H1 (cell line): ENCODE measurements around the gene OBSCN. TPM values are rescaled to one million over a fixed set of nuclear protein-coding genes. Genes with fewer than 3 reads are reported as not detected.

Experiments
- CTCF ChIA-PET: fragments of 300-600 bp; sonication (Branson Sonifier 250); formaldehyde crosslinking; loops from one replicate; lab custom pipeline; 2021; ENCODE audit not compliant: partially characterized antibody; lab: Charles Lee
- POLR2A ChIA-PET: fragments of 300-600 bp; sonication (Branson Sonifier 250); formaldehyde crosslinking; loops from one replicate; lab custom pipeline; 2021; ENCODE audit warnings: inconsistent platforms; ENCODE audit not compliant: partially characterized antibody; lab: Charles Lee
- DNase-seq, 2 experiments: peaks; one replicate each; pipeline versions ENCODE4 v3.0.0 to v3.0.0-alpha.2; 2010 to 2022; ENCODE audit warnings: low spot score in 2 of 2, low read depth in 1 of 2, mixed read lengths in 1 of 2
- FAIRE-seq: peaks from 2 replicates; lab custom pipeline; 2011; peaks lifted over from hg19 to GRCh38; lab: Jason Lieb, UNC
- H2AFZ ChIP-seq: 2 replicates; pipeline ENCODE4 v1.8.1; 2012; ENCODE audit warnings: low read length, inconsistent platforms
- H2AK5ac ChIP-seq: 2 replicates; pipeline ENCODE4 v1.6.1; 2013; ENCODE audit warnings: low read depth, low read length
- H2BK120ac ChIP-seq: replicated peaks from 2 replicates; pipeline ENCODE3; 2013; ENCODE audit warnings: low read depth, low read length, inconsistent platforms
- H2BK12ac ChIP-seq: 2 replicates; pipeline ENCODE4 v1.6.1; 2013; ENCODE audit warnings: low read depth, low read length
- H2BK15ac ChIP-seq: 2 replicates; pipeline ENCODE4 v1.6.1; 2013; ENCODE audit warnings: low read length
- H2BK20ac ChIP-seq: 2 replicates; pipeline ENCODE4 v1.6.1; 2013; ENCODE audit warnings: low read length
- H2BK5ac ChIP-seq: 2 replicates; pipeline ENCODE4 v1.6.1; 2013; ENCODE audit warnings: low read depth, low read length
- H3K14ac ChIP-seq: 2 replicates; pipeline ENCODE4 v1.6.1; 2013; ENCODE audit warnings: inconsistent platforms; ENCODE audit not compliant: insufficient read length
- H3K18ac ChIP-seq: 2 replicates; pipeline ENCODE4 v1.6.1; 2013; ENCODE audit warnings: low read length; ENCODE audit errors: extremely low read depth
- H3K23ac ChIP-seq: 2 replicates; pipeline ENCODE4 v1.6.1; 2013; ENCODE audit warnings: inconsistent platforms; ENCODE audit not compliant: insufficient read length
- H3K23me2 ChIP-seq: 2 replicates; pipeline ENCODE4 v1.6.1; 2013; ENCODE audit warnings: low read depth, low read length
- H3K27ac ChIP-seq: 2 replicates; pipeline ENCODE4 v1.6.1; 2011; ENCODE audit warnings: low read depth, low read length, inconsistent platforms
- H3K27me3 ChIP-seq, 4 experiments: replicated peaks in 1 of 4; 1 replicate in 1 of 4; 2 replicates in 3 of 4; pipeline versions ENCODE4 v1.6.1 to v1.8.1; 2011 to 2013; ENCODE audit warnings: low read length in 3 of 4, mild to moderate bottlenecking in 3 of 4, inconsistent platforms in 2 of 4, mixed read lengths in 2 of 4, moderate library complexity in 1 of 4; ENCODE audit not compliant: control insufficient read depth in 3 of 4, insufficient read depth in 3 of 4; ENCODE audit errors: extremely low read depth in 1 of 4
- H3K36me3 ChIP-seq, 4 experiments: 2 replicates each; pipeline versions ENCODE4 v1.6.1 to v1.8.1; 2011 to 2013; ENCODE audit warnings: mild to moderate bottlenecking in 4 of 4, low read length in 3 of 4, moderate library complexity in 2 of 4, control low read depth in 1 of 4, inconsistent platforms in 1 of 4; ENCODE audit not compliant: insufficient read depth in 4 of 4, control insufficient read depth in 2 of 4
- H3K4ac ChIP-seq: replicated peaks from 2 replicates; pipeline ENCODE3; 2013; ENCODE audit warnings: low read length, low read depth, mixed read lengths, inconsistent platforms; ENCODE audit not compliant: insufficient read length
- H3K4me1 ChIP-seq, 4 experiments: replicated peaks in 1 of 4; 1 replicate in 1 of 4; 2 replicates in 3 of 4; pipeline versions ENCODE4 v1.6.1 to v1.8.1; 2011 to 2013; ENCODE audit warnings: low read length in 3 of 4, inconsistent platforms in 2 of 4, mixed read lengths in 1 of 4; ENCODE audit not compliant: insufficient read depth in 4 of 4, control insufficient read depth in 3 of 4
- H3K4me2 ChIP-seq, 2 experiments: 2 replicates each; pipeline versions ENCODE4 v1.6.1 to v1.8.1; 2011 to 2013; ENCODE audit warnings: low read depth in 2 of 2, low read length in 2 of 2, control low read depth in 1 of 2, inconsistent platforms in 1 of 2, mild to moderate bottlenecking in 1 of 2; ENCODE audit not compliant: insufficient read depth in 1 of 2
- H3K4me3 ChIP-seq, 4 experiments: fragments of 200-600, 300-600 bp in 1 of 4; sonication (generic), shearing (Covaris generic), sonication (Bioruptor Twin) in 1 of 4; 2 replicates each; pipeline versions ENCODE4 v1.5.1 to v1.8.1; 2011 to 2016; ENCODE audit warnings: low read length in 4 of 4, low read depth in 3 of 4, control low read depth in 2 of 4, inconsistent platforms in 2 of 4, mild to moderate bottlenecking in 2 of 4, mixed read lengths in 1 of 4, moderate library complexity in 1 of 4; ENCODE audit not compliant: insufficient read depth in 2 of 4; ENCODE audit errors: extremely low read depth in 1 of 4
- H3K56ac ChIP-seq: replicated peaks from 2 replicates; pipeline ENCODE3; 2013; ENCODE audit warnings: low read depth, mild to moderate bottlenecking, mixed read lengths, low read length, inconsistent platforms; ENCODE audit not compliant: insufficient read length
- H3K79me1 ChIP-seq: 2 replicates; pipeline ENCODE4 v1.6.1; 2013; ENCODE audit warnings: low read depth, low read length, control low read depth
- H3K79me2 ChIP-seq, 2 experiments: 2 replicates each; pipeline versions ENCODE4 v1.6.1 to v1.8.1; 2012 to 2013; ENCODE audit warnings: low read length in 2 of 2, mild to moderate bottlenecking in 2 of 2, inconsistent platforms in 1 of 2; ENCODE audit not compliant: insufficient read depth in 2 of 2, control insufficient read depth in 1 of 2
- H3K9ac ChIP-seq, 4 experiments: replicated peaks in 1 of 4; 1 replicate in 1 of 4; 2 replicates in 3 of 4; pipeline versions ENCODE4 v1.6.1 to v1.8.1; 2011 to 2013; ENCODE audit warnings: low read depth in 3 of 4, low read length in 3 of 4, control low read depth in 2 of 4, mild to moderate bottlenecking in 2 of 4, moderate library complexity in 2 of 4, inconsistent platforms in 1 of 4; ENCODE audit errors: extremely low read depth in 1 of 4
- H3K9me3 ChIP-seq, 2 experiments: 2 replicates each; pipeline versions ENCODE4 v1.6.1 to v1.8.1; 2012 to 2013; ENCODE audit warnings: mild to moderate bottlenecking in 2 of 2, moderate library complexity in 2 of 2, control low read depth in 1 of 2, inconsistent platforms in 1 of 2, low read depth in 1 of 2, low read length in 1 of 2, mixed read lengths in 1 of 2; ENCODE audit not compliant: insufficient read depth in 2 of 2
- H4K20me1 ChIP-seq, 2 experiments: replicated peaks in 1 of 2; 2 replicates each; pipeline versions ENCODE3 to v1.8.1; 2011 to 2013; ENCODE audit warnings: inconsistent platforms in 2 of 2, low read length in 2 of 2, mild to moderate bottlenecking in 1 of 2; ENCODE audit not compliant: insufficient read depth in 2 of 2, control insufficient read depth in 1 of 2
- H4K5ac ChIP-seq: 2 replicates; pipeline ENCODE4 v1.6.1; 2013; ENCODE audit warnings: low read length, low read depth, mixed read lengths, inconsistent platforms; ENCODE audit not compliant: insufficient read length
- H4K8ac ChIP-seq: 2 replicates; pipeline ENCODE4 v1.8.0; 2013; ENCODE audit warnings: mild to moderate bottlenecking, moderate library complexity, low read length, inconsistent platforms; ENCODE audit not compliant: insufficient read depth; ENCODE audit errors: extremely low read depth
- H4K91ac ChIP-seq: replicated peaks from 2 replicates; pipeline ENCODE3; 2013; ENCODE audit warnings: low read length, mixed read lengths, inconsistent platforms; ENCODE audit not compliant: insufficient read length
- EP300 ChIP-seq, 2 experiments: IDR thresholded peaks; 1 replicate in 1 of 2; 2 replicates in 1 of 2; pipeline ENCODE4 v1.6.1; 2011 to 2012; ENCODE audit warnings: low read depth in 2 of 2, low read length in 2 of 2, mild to moderate bottlenecking in 2 of 2, borderline replicate concordance in 1 of 2, inconsistent platforms in 1 of 2, moderate library complexity in 1 of 2
- JUND ChIP-seq: IDR thresholded peaks from 2 replicates; pipeline ENCODE4 v1.6.1; 2011; ENCODE audit warnings: mild to moderate bottlenecking, improper control_type of control experiment, low read length
- MAFK ChIP-seq: IDR thresholded peaks from 2 replicates; pipeline ENCODE4 v1.6.1; 2012; ENCODE audit warnings: low read depth, mild to moderate bottlenecking, improper control_type of control experiment, low read length
- SAP30 ChIP-seq: fragments of 300-600 bp; sonication (generic); IDR thresholded peaks from 2 replicates; pipeline ENCODE4 v1.7.1; 2012; ENCODE audit warnings: low read length, moderate library complexity, mild to moderate bottlenecking, inconsistent platforms; ENCODE audit not compliant: insufficient read depth, insufficient replicate concordance
- WGBS, 2 experiments: shearing (Covaris generic) in 1 of 2; methylation state at CpG; one replicate each; pipeline versions ENCODE4 v1.1.6 to v1.1.7; 2013 to 2015; ENCODE audit warnings: low lambda C conversion rate in 2 of 2, mixed read lengths in 2 of 2, inconsistent platforms in 1 of 2, low coverage in 1 of 2, missing lambda C conversion rate in 1 of 2; ENCODE audit not compliant: insufficient replicate concordance in 2 of 2, insufficient coverage in 1 of 2, insufficient read length in 1 of 2; ENCODE audit errors: extremely low coverage in 1 of 2, missing lambda C conversion rate in 1 of 2; 5-methylcytosine and 5-hydroxymethylcytosine counted together
- polyA plus RNA-seq, 7 experiments: library from polyadenylated mRNA; depleted of rRNA in 3 of 7; stranded (reverse) in 5 of 7; unstranded in 2 of 7; fragments of >200 nt in 5 of 7; fragments of 200-250 nt in 2 of 7; gene quantifications; 1 replicate in 5 of 7; 2 replicates in 1 of 7; 4 replicates in 1 of 7; pipeline versions ENCODE4 v1.2.1 to v1.2.3, GENCODE V29; 2011 to 2013; ENCODE audit warnings: missing spikeins in 2 of 7, mixed read lengths in 2 of 7
- total RNA-seq: library from RNA; stranded (reverse); fragmentation: NEBNext Ultra II Directional; extraction: Animal tissue kit (Norgen Biotek cat#: 25700); gene quantifications from 2 replicates; pipeline ENCODE4 v1.2.1, GENCODE V29; 2021

The OBSCN gene
- total and polyA plus RNA-seq, 2 of the 8 experiments (the other 6 are each of a cell fraction or from before 2014, with no cell fraction given): 7.5 to 28.4 TPM

- no peak overlapping the region for H2BK5ac ChIP-seq
- H3K23ac ChIP-seq: no peak overlapping the region
- H3K79me1 ChIP-seq: no peaks in the 10 kb centered on the region
- H4K8ac ChIP-seq: no peak overlapping the region; the same call in 1 of the 2 replicates
- no peak overlapping the region for H3K4ac ChIP-seq
- FAIRE-seq (no peak), DNase-seq (no peak)
- no peak overlapping the region for H2BK20ac ChIP-seq
- no peak overlapping the region for H3K4me2 ChIP-seq
- 90% methylated on average over 22 of the region's 22 CpGs; no CpG with 5 or more reads in 1 of the 2 experiments for WGBS, 2 experiments
- no peak overlapping the region for H3K56ac ChIP-seq
- no peak overlapping the region for H2BK15ac ChIP-seq
- no peak overlapping the region for H4K91ac ChIP-seq
- TF ChIP-seq MAFK (no peak), EP300 (IDR thresholded peaks at IDR 0.05; ENCODE audit: borderline replicate concordance in 1 of 2, low read depth in 2 of 2, low read length in 2 of 2) (no peak), SAP30 (no peak), JUND (no peak)
- H3K23me2 ChIP-seq: peaks cover 11% of the 10 kb centered on the region; the same call in 1 of the 2 replicates
- CTCF ChIA-PET: interaction anchor here (1.0 to 1.5 kb wide), 4 partner anchors 7 to 58 kb away, joined by 3 to 4 read pairs (median 3); no protein-coding TSS in a partner anchor
- no peak overlapping the region for H4K5ac ChIP-seq
- no peaks in the 10 kb centered on the region; a peak in 1 of 7 replicates for H3K27me3 ChIP-seq
- no peak overlapping the region for H2BK12ac ChIP-seq
- no peak overlapping the region for H3K18ac ChIP-seq
- H3K9ac ChIP-seq: no peak overlapping the region
- no peak overlapping the region for H2AK5ac ChIP-seq
- no peaks in the 10 kb centered on the region for H3K4me1 ChIP-seq
- peaks cover 0 to 13% (median 0%) of the 10 kb centered on the region in 4 experiments; a peak in 3 of 8 replicates for H3K36me3 ChIP-seq
- POLR2A ChIA-PET: interaction anchor here (1.4 to 1.7 kb wide), 4 partner anchors 11 to 32 kb away, joined by 3 to 6 read pairs (median 4); no protein-coding TSS in a partner anchor
- peaks cover 15 to 18% of the 10 kb centered on the region in 2 experiments for H3K9me3 ChIP-seq
- no peak overlapping the region for H3K14ac ChIP-seq
- no peaks in the 10 kb centered on the region for H3K79me2 ChIP-seq
- H3K27ac ChIP-seq: no peak overlapping the region
- H4K20me1 ChIP-seq: peaks cover 0 to 7% of the 10 kb centered on the region in 2 experiments
- no peak overlapping the region for H2BK120ac ChIP-seq
- H2AFZ ChIP-seq: no peak overlapping the region
- no peak overlapping the region for H3K4me3 ChIP-seq
Observed at GRCh38 chr1:228307218-228308023, 99.6 kb downstream of the OBSCN start.
